Skeletal muscle cell (primary cell): Measurements from ENCODE around the gene HES2.
"Not testable (repeated sequence)": the region's sequence is repeated elsewhere in the genome, so short reads cannot be mapped to it uniquely, and the experiment has no call there.

Experiments
- DNase-seq: peaks from one replicate; pipeline ENCODE4 v3.0.0-alpha.2; 2010; ENCODE audit warnings: low read depth
- H3K4me3 ChIP-seq: 2 replicates; pipeline ENCODE4 v1.5.1; 2011; ENCODE audit warnings: low read depth, mild to moderate bottlenecking, control low read depth, low read length, moderate library complexity

HES2 gene

GRCh38 chr1:6363085-6363884, 56.4 kb downstream of the HES2 start:
- not testable (repeated sequence) for H3K4me3 ChIP-seq, DNase-seq
